HG03103 (cell line): ENCODE data around the gene ASB10.

Experiments used
- ATAC-seq: cut with Tn5 transposase; IDR thresholded peaks from one replicate; pipeline ENCODE4 v1.9.1; 2021; ENCODE audit warnings: low read depth; ENCODE audit not compliant: unreplicated experiment

The ASB10 gene

GRCh38 chr7:151137791-151138152, 49.3 kb downstream of the ASB10 start:
- ATAC-seq = no peak

DNA sequence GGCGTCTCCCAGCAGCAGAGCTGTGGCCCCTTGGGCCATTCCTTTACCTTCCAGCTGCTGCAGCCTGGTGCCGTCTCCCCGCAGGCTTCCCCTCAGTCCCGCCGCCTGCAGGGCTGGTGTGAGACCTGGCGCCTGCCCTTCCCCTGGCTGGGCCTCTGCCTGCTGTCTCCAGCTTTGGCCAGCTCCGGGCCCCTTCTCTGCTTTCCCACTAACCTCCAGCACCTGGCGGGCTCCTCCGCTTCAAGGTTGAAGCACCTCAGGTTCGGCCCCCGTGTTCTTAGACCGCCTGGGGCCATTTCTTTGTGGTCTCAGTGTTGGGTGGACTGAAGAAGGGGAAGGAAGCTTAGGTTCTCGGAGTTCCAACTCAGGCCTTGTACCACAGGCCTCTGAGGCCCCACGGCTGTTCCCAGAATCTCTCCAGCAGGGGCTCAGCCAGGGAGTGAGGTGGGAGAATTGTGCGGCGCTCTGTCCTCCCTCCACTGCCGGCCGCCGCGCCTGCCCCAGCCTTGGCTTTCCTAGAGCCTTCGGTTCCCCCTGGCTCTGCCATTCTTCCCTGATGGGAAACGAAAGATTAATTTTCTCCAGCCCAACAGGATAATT, 49.9 kb downstream of the ASB10 start:
- no peak for ATAC-seq

- ATAC-seq = no peak
Observed at GRCh38 chr7:151135866-151136843, 50.9 kb downstream of the ASB10 start.

GRCh38 chr7:151135525-151135845, 51.6 kb downstream of the ASB10 start:
- ATAC-seq = no peak

- no peak for ATAC-seq
Observed at GRCh38 chr7:151134743-151135524, 52.1 kb downstream of the ASB10 start.

DNA sequence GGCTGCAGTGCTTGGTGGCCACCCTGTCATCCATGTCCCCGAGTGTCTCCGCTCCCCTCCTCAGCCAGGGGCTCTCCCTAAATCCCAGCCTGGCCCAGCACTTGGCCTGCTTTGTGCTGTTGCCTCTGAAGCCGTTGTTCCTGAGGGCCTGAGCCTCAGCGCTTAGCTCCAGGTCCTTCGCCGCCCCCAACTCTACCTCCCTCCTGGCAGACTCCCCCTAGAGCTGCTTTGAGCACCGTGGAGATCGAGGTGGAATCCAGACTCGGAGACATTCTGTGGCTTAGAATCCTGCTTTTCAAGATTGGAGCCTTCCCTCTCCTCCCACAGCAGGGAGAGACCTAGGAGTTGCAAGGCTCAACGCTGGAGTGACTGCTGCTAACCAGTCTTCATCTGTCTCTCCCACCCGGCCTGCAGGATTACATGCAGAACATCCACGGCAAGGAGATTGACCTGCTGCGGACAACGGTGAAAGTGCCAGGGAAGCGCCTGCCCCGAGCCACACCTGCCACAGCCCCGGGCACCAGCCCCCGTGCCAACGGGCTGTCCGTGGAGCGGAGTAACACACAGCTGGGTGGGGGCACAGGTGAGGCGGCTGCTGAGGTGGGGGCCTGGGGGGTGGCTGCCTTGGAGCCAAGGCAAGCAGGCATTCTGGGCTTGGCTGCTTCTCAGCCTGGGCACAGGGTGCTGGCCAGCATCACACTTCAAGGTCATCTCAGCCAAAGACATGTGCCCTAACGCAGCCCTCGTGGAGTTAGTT, 52.9 kb downstream of the ASB10 start:
- no peak for ATAC-seq

- ATAC-seq = no peak
Observed at GRCh38 chr7:151133266-151133985, 53.6 kb downstream of the ASB10 start.

DNA sequence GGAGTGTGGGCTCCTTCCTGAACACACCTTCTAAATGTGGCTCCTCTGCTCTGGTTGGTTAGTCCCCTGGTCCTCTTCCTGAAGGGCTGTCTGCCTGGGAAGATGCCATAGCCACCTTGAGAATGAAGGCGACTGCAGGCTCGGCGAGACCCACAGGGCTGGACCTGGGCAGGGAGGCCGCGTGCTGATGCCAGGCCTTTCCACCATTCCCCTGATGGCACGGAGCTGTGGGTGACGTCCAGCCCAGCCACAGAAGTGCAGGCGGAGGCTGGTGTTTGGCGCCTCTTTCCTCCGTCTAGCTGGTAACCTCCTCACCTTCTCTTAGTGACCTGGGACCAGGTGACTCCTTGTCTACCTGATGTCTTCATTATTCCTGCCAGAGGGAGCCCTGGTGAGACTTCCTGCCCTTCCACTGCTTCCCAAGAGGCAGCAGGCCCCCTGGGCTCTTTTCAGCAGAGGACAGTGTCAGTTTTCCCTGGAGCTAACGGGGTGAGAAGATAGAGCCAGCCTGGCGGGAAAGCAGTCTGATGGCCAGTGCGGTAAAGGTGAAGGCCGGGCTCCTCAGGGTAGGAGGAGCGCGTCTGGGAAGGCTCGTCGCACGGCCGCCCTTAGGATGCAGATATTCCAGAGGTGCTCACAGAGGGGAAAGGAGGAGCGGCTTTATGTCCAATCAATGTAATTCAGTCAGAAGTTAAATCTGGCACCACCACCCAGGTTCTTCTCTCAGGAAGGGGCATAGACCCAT, 54.4 kb downstream of the ASB10 start:
- ATAC-seq = no peak

- no peak for ATAC-seq
Observed at GRCh38 chr7:151131592-151132293, 55.3 kb downstream of the ASB10 start.

GRCh38 chr7:151131224-151131591, 55.8 kb downstream of the ASB10 start:
- ATAC-seq = no peak

- ATAC-seq = no peak
Observed at GRCh38 chr7:151130741-151131157, 56.3 kb downstream of the ASB10 start.

- no peak for ATAC-seq
Observed at GRCh38 chr7:151129960-151130591, 57.0 kb downstream of the ASB10 start.

GRCh38 chr7:151129117-151129959, 57.7 kb downstream of the ASB10 start:
- no peak for ATAC-seq

GRCh38 chr7:151128716-151129115, 58.3 kb downstream of the ASB10 start:
- no peak for ATAC-seq

DNA sequence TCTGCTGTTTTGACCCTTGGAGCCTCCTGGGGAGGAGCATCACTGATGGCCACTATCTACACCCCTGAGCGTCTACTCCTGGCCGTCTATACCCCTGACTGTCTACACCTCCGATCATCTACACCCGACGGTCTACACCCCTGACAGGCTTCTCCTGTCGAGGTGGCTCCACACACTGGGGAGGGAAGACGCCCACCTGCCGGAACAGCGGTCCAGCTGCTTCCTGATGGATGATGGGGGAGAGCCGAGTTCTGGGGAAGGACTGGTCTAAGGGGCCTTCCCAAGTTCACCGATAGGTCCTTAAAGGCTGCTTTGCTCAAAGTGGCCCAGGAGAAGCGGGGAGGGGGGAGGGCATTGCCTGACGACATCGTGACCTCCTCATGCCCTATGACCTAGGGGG, 58.9 kb downstream of the ASB10 start:
- no peak for ATAC-seq

DNA sequence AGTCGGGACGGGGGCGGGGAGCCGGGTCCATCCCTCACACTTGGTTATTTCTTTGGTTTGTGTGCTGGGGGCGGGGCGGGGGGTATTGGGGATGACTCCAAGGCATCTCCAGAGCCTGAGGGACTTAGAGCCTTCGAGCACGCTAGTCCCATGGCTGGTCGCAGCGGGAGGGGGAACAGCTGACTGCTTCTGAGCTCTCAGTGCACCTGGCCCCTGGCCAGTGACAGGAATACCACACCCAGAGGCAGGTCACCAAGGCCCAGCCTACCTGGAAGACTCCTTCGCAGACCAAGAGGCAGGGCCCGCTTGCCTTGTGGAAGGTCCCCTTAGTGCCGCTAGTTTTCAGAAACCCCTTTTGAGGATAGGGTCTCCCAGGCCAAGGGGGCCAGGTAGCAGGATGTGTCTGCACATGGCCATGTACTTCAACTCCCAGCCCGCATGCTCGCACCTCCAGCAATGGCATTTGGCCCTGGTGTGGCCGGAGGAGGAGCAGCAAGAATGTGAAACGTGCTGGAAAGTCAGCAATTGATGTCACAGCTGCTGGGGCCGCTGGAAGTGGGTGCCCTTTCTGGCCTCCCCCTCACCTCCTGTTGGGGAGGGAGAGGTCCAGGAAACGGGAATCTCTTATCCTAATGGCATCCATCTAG, 60.4 kb downstream of the ASB10 start:
- no peak for ATAC-seq
